Inflammatory macrophage (primary cell): ENCODE results near the gene CPSF4L.

ENCODE experiments used
- DNase-seq, 2 donors: peaks; one replicate each; pipeline ENCODE4 v3.0.0-alpha.2; 2020 to 2022

CPSF4L gene

GRCh38 chr17:73199751-73200317 is 61.8 kb downstream of the CPSF4L start:
- no peak for DNase-seq

DNA sequence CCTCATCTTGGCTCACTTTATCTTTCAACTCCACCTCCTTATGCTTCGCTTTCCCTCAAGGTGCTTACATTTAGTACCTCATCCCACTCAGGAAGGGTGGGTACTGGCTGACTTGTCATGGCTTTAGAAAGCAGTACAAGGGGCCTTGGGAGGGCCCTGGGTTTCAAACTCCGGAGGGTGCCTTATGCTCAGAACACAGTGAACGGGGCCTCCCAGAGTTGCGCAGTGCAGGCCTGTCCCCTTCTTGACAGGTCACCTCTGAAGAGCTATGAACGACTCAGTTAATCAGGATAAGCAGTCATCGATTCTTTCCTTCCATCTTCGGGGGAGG is 62.8 kb downstream of the CPSF4L start:
- DNase-seq = no peak
